Measurements from ENCODE around the gene TICAM1. TPM values are rescaled to one million over a fixed set of nuclear protein-coding genes. Genes with fewer than 3 reads are reported as not detected.
A peak's percentile ranks its signal among the peaks of the same experiment; 100 is the strongest.

The TICAM1 gene
- total and polyA plus RNA-seq, 10 of the 15 experiments (the other 5 are each of a cell fraction or from before 2014, with no cell fraction given), result 0.31 to 31.1 (median 5.3) TPM

DNA sequence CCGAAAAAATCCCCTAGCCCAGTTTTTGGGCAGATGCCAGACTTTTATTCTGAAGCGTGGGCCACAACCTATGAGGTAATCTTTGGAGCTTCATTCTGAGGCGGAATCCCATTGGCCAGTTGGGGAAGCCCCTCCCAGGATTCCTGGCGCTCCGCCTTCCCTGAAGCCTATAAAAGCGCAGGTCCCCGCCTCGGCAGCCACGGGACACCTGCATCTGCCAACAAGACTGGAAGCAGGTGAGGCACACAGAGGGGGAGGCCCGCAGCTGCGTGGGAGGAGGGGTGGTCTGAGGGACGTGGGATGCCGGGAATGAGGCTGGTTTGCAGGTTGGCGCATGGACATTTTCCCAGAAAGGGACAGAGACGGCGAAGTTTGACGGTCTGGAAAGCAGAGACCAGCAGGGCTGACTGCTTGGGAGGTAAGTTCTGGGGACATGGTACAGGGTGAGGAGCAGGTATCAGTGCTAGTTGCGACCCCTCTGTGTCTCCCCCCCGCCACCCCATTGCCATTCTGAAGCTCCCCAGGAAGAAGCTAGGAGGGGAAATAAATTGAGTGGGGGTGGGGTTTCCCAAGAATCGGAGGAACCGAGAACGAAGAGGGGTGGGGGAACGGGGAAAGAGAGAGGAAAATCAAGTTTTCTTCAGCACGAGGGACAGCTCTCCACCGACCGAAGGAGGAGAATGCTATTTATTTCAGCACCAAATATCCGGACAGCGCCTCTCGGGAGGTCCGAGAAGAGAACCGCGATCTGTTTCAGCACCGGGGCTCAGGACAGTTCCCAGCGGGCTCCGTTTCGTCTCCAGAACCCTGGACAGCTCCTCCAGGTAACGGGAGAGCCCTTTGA lies 62.4 kb downstream of the TICAM1 start (continued):
- TF ChIP-seq, protein P1, sequence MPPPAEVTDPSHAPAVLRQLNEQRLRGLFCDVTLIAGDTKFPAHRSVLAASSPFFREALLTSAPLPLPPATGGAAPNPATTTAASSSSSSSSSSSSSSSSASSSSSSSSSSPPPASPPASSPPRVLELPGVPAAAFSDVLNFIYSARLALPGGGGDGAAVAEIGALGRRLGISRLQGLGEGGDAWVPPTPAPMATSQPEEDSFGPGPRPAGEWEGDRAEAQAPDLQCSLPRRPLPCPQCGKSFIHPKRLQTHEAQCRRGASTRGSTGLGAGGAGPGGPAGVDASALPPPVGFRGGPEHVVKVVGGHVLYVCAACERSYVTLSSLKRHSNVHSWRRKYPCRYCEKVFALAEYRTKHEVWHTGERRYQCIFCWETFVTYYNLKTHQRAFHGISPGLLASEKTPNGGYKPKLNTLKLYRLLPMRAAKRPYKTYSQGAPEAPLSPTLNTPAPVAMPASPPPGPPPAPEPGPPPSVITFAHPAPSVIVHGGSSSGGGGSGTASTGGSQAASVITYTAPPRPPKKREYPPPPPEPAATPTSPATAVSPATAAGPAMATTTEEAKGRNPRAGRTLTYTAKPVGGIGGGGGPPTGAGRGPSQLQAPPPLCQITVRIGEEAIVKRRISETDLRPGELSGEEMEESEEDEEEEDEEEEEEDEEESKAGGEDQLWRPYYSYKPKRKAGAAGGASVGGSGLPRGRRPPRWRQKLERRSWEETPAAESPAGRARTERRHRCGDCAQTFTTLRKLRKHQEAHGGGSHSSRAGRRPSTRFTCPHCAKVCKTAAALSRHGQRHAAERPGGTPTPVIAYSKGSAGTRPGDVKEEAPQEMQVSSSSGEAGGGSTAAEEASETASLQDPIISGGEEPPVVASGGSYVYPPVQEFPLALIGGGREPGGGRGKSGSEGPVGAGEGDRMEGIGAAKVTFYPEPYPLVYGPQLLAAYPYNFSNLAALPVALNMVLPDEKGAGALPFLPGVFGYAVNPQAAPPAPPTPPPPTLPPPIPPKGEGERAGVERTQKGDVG (CRISPR knock-in tag; IDR thresholded peaks at IDR 0.05), result 0 out of 2 replicates have a peak, but pooled peaks have one; percentile 65
- TF ChIP-seq, protein P2, sequence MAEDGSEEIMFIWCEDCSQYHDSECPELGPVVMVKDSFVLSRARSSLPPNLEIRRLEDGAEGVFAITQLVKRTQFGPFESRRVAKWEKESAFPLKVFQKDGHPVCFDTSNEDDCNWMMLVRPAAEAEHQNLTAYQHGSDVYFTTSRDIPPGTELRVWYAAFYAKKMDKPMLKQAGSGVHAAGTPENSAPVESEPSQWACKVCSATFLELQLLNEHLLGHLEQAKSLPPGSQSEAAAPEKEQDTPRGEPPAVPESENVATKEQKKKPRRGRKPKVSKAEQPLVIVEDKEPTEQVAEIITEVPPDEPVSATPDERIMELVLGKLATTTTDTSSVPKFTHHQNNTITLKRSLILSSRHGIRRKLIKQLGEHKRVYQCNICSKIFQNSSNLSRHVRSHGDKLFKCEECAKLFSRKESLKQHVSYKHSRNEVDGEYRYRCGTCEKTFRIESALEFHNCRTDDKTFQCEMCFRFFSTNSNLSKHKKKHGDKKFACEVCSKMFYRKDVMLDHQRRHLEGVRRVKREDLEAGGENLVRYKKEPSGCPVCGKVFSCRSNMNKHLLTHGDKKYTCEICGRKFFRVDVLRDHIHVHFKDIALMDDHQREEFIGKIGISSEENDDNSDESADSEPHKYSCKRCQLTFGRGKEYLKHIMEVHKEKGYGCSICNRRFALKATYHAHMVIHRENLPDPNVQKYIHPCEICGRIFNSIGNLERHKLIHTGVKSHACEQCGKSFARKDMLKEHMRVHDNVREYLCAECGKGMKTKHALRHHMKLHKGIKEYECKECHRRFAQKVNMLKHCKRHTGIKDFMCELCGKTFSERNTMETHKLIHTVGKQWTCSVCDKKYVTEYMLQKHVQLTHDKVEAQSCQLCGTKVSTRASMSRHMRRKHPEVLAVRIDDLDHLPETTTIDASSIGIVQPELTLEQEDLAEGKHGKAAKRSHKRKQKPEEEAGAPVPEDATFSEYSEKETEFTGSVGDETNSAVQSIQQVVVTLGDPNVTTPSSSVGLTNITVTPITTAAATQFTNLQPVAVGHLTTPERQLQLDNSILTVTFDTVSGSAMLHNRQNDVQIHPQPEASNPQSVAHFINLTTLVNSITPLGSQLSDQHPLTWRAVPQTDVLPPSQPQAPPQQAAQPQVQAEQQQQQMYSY (CRISPR knock-in tag; IDR thresholded peaks at IDR 0.05), result no peak
- no peak for TF ChIP-seq WRNIP1 (IDR thresholded peaks at IDR 0.05; ENCODE audit: borderline replicate concordance, low read depth, low read length)
- TF ChIP-seq, protein P3, sequence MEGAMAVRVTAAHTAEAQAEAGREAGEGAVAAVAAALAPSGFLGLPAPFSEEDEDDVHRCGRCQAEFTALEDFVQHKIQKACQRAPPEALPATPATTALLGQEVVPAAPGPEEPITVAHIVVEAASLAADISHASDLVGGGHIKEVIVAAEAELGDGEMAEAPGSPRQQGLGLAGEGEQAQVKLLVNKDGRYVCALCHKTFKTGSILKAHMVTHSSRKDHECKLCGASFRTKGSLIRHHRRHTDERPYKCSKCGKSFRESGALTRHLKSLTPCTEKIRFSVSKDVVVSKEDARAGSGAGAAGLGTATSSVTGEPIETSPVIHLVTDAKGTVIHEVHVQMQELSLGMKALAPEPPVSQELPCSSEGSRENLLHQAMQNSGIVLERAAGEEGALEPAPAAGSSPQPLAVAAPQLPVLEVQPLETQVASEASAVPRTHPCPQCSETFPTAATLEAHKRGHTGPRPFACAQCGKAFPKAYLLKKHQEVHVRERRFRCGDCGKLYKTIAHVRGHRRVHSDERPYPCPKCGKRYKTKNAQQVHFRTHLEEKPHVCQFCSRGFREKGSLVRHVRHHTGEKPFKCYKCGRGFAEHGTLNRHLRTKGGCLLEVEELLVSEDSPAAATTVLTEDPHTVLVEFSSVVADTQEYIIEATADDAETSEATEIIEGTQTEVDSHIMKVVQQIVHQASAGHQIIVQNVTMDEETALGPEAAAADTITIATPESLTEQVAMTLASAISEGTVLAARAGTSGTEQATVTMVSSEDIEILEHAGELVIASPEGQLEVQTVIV (IDR thresholded peaks at IDR 0.05; ENCODE audit: borderline replicate concordance, partially characterized antibody), result no peak
- TF ChIP-seq SUPT20H (IDR thresholded peaks at IDR 0.05; ENCODE audit: borderline replicate concordance, control insufficient read depth, low read depth, low read length), result no peak
- no peak for TF ChIP-seq BACH1 (IDR thresholded peaks at IDR 0.05; ENCODE audit: borderline replicate concordance)
- TF ChIP-seq MXI1 (IDR thresholded peaks at IDR 0.05; ENCODE audit: low read depth, low read length), result peak; percentile 96
- TF ChIP-seq YY1 (IDR thresholded peaks at IDR 0.05; ENCODE audit: low read depth, low read length), result 0 out of 2 replicates have a peak, but pooled peaks have one; percentile 45
- no peak for TF ChIP-seq ESRRA (IDR thresholded peaks at IDR 0.05; ENCODE audit: low read length)
- no peak for TF ChIP-seq RBBP5 (conservative IDR thresholded peaks at IDR 0.05)
- no peak for TF ChIP-seq NFYA (IDR thresholded peaks at IDR 0.05; ENCODE audit: borderline replicate concordance, low read depth, low read length)
- TF ChIP-seq ZNF24 (IDR thresholded peaks at IDR 0.05), result peak; percentile 73
- TF ChIP-seq, protein P4, sequence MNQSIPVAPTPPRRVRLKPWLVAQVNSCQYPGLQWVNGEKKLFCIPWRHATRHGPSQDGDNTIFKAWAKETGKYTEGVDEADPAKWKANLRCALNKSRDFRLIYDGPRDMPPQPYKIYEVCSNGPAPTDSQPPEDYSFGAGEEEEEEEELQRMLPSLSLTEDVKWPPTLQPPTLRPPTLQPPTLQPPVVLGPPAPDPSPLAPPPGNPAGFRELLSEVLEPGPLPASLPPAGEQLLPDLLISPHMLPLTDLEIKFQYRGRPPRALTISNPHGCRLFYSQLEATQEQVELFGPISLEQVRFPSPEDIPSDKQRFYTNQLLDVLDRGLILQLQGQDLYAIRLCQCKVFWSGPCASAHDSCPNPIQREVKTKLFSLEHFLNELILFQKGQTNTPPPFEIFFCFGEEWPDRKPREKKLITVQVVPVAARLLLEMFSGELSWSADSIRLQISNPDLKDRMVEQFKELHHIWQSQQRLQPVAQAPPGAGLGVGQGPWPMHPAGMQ (IDR thresholded peaks at IDR 0.05; ENCODE audit: borderline replicate concordance), result no peak
- peak; percentile 27 for TF ChIP-seq RELA (IDR thresholded peaks at IDR 0.05; ENCODE audit: borderline replicate concordance, partially characterized antibody)
- TF ChIP-seq ATF7 (IDR thresholded peaks at IDR 0.05; ENCODE audit: low read depth), result 0 out of 2 replicates have a peak, but pooled peaks have one; percentile 8
- no peak for TF ChIP-seq BCL11A (IDR thresholded peaks at IDR 0.05; ENCODE audit: low read depth, low read length)
- no peak for TF ChIP-seq POLR2AphosphoS5 (IDR thresholded peaks at IDR 0.05; ENCODE audit: low read length)
